ENCODE measurements around the gene PTPN11.

GRCh38 chr12:112514456-112514855 is 95.7 kb downstream of the PTPN11 start:
- TF ChIP-seq POLR2A (IDR thresholded peaks at IDR 0.05) (no peak), CTCF (IDR thresholded peaks at IDR 0.05) (no peak)

Measured in esophagus squamous epithelium (tissue), 4 donors.